T-helper 17 cell (primary cell): Measurements from ENCODE around the gene ATP4B. TPM values are rescaled to one million over a fixed set of nuclear protein-coding genes. Genes with fewer than 3 reads are reported as not detected.

Experiments
- ATAC-seq: fragments of 150-1000 bp; cut with Tn5 transposase; 2 replicates; pipeline ENCODE4 v1.10.0; 2021; ENCODE audit warnings: mild to moderate bottlenecking, moderate library complexity
- DNase-seq, 3 donors: peaks; one replicate each; pipeline versions ENCODE4 v3.0.0 to v3.0.0-alpha.2; 2020 to 2021
- H3K9me3 ChIP-seq: one replicate; pipeline ENCODE4 v1.7.0; 2013; ENCODE audit warnings: low read length, mild to moderate bottlenecking; ENCODE audit not compliant: control insufficient read depth, poor library complexity, severe bottlenecking
- H3K27ac Mint-ChIP-seq: one replicate; pipeline ENCODE4 v1.8.0; 2022; ENCODE audit warnings: mild to moderate bottlenecking, moderate library complexity, mixed read lengths
- H3K27me3 Mint-ChIP-seq: one replicate; pipeline ENCODE4 v1.8.0; 2022; ENCODE audit warnings: mixed read lengths
- H3K36me3 Mint-ChIP-seq: one replicate; pipeline ENCODE4 v1.8.0; 2022; ENCODE audit warnings: low read depth, mixed read lengths
- H3K4me1 Mint-ChIP-seq: one replicate; pipeline ENCODE4 v1.8.0; 2022; ENCODE audit warnings: mild to moderate bottlenecking, mixed read lengths
- H3K4me3 Mint-ChIP-seq: one replicate; pipeline ENCODE4 v1.8.0; 2022; ENCODE audit warnings: mild to moderate bottlenecking, moderate library complexity, mixed read lengths
- total RNA-seq, 4 donors: library from RNA in 2 of 4; stranded (reverse) in 2 of 4; gene quantifications; one replicate each; pipeline ENCODE4 v1.2.3 and lab custom pipeline; 2022 to 2026

ATP4B gene
- total RNA-seq, 2 donors from 2014 or later = not detected

- DNase-seq (no peak), ATAC-seq (no peak)
- H3K4me3 Mint-ChIP-seq = no peak overlapping the region
- H3K27ac Mint-ChIP-seq = no peak overlapping the region
- peaks cover 4% of the 10 kb centered on the region for H3K9me3 ChIP-seq
- peaks cover 8% of the 10 kb centered on the region for H3K4me1 Mint-ChIP-seq
- peaks cover 4% of the 10 kb centered on the region for H3K36me3 Mint-ChIP-seq
- H3K27me3 Mint-ChIP-seq = no peaks in the 10 kb centered on the region
Measured at GRCh38 chr13:113643593-113643992, 14.4 kb downstream of the ATP4B start.

GRCh38 chr13:113642563-113642962 lies 15.4 kb downstream of the ATP4B start:
- Mint-ChIP-seq H3K4me3 (no peak overlapping the region), H3K27me3 (no peaks in the 10 kb centered on the region), H3K4me1 (peaks cover 7% of the 10 kb centered on the region), H3K27ac (no peak overlapping the region), H3K36me3 (peaks cover 4% of the 10 kb centered on the region)
- no peak for ATAC-seq
- no peak for DNase-seq
- H3K9me3 ChIP-seq = peaks cover 4% of the 10 kb centered on the region

GRCh38 chr13:113641426-113641825 lies 16.6 kb downstream of the ATP4B start:
- H3K27me3 Mint-ChIP-seq = no peaks in the 10 kb centered on the region
- ATAC-seq (no peak), DNase-seq (no peak)
- peaks cover 2% of the 10 kb centered on the region for H3K4me1 Mint-ChIP-seq
- H3K9me3 ChIP-seq = peaks cover 4% of the 10 kb centered on the region
- H3K4me3 Mint-ChIP-seq = no peak overlapping the region
- H3K27ac Mint-ChIP-seq = no peak overlapping the region
- peaks cover 6% of the 10 kb centered on the region for H3K36me3 Mint-ChIP-seq

- H3K27ac Mint-ChIP-seq = no peak overlapping the region
- peaks cover 6% of the 10 kb centered on the region for H3K36me3 Mint-ChIP-seq
- no peaks in the 10 kb centered on the region for H3K4me1 Mint-ChIP-seq
- DNase-seq = no peak
- no peaks in the 10 kb centered on the region for H3K9me3 ChIP-seq
- no peak for ATAC-seq
- no peaks in the 10 kb centered on the region for H3K27me3 Mint-ChIP-seq
- H3K4me3 Mint-ChIP-seq = no peak overlapping the region
Measured at GRCh38 chr13:113639616-113640262, 18.3 kb downstream of the ATP4B start.

- no peak for DNase-seq
- no peak overlapping the region for H3K4me3 Mint-ChIP-seq
- ATAC-seq = no peak
- H3K27me3 Mint-ChIP-seq = no peaks in the 10 kb centered on the region
- no peak overlapping the region for H3K27ac Mint-ChIP-seq
- H3K9me3 ChIP-seq = no peaks in the 10 kb centered on the region
- no peaks in the 10 kb centered on the region for H3K4me1 Mint-ChIP-seq
- H3K36me3 Mint-ChIP-seq = peaks cover 10% of the 10 kb centered on the region
Measured at GRCh38 chr13:113638806-113639205, 19.2 kb downstream of the ATP4B start.

GRCh38 chr13:113638173-113638746 lies 19.7 kb downstream of the ATP4B start:
- no peaks in the 10 kb centered on the region for H3K9me3 ChIP-seq
- ATAC-seq (no peak), DNase-seq (no peak)
- H3K4me3 Mint-ChIP-seq = no peak overlapping the region
- no peaks in the 10 kb centered on the region for H3K4me1 Mint-ChIP-seq
- peaks cover 10% of the 10 kb centered on the region for H3K36me3 Mint-ChIP-seq
- H3K27ac Mint-ChIP-seq = no peak overlapping the region
- H3K27me3 Mint-ChIP-seq = no peaks in the 10 kb centered on the region

GRCh38 chr13:113637262-113638160 lies 20.5 kb downstream of the ATP4B start:
- Mint-ChIP-seq H3K27ac (no peak overlapping the region), H3K4me1 (no peaks in the 10 kb centered on the region), H3K4me3 (no peak overlapping the region), H3K27me3 (no peaks in the 10 kb centered on the region), H3K36me3 (peaks cover 10% of the 10 kb centered on the region)
- no peak for ATAC-seq
- H3K9me3 ChIP-seq = no peaks in the 10 kb centered on the region
- DNase-seq = no peak

- no peak for DNase-seq
- H3K27ac Mint-ChIP-seq = no peak overlapping the region
- no peaks in the 10 kb centered on the region for H3K9me3 ChIP-seq
Measured at GRCh38 chr13:113636266-113636963, 21.6 kb downstream of the ATP4B start.

GRCh38 chr13:113635709-113636108 lies 22.3 kb downstream of the ATP4B start:
- Mint-ChIP-seq H3K36me3 (peaks cover 10% of the 10 kb centered on the region), H3K27me3 (no peaks in the 10 kb centered on the region), H3K27ac (no peak overlapping the region), H3K4me1 (no peaks in the 10 kb centered on the region), H3K4me3 (no peak overlapping the region)
- ATAC-seq (no peak), DNase-seq (no peak)
- no peaks in the 10 kb centered on the region for H3K9me3 ChIP-seq

More at GRCh38 chr13:113636266-113636963, 21.6 kb downstream of the ATP4B start:
- Mint-ChIP-seq H3K4me1 (no peaks in the 10 kb centered on the region), H3K27me3 (no peaks in the 10 kb centered on the region), H3K4me3 (no peak overlapping the region), H3K36me3 (peaks cover 10% of the 10 kb centered on the region)
- ATAC-seq = no peak

GRCh38 chr13:113635048-113635420 lies 23.0 kb downstream of the ATP4B start:
- H3K9me3 ChIP-seq = no peaks in the 10 kb centered on the region
- Mint-ChIP-seq H3K36me3 (peaks cover 10% of the 10 kb centered on the region), H3K27ac (no peak overlapping the region), H3K4me3 (no peak overlapping the region), H3K4me1 (no peaks in the 10 kb centered on the region), H3K27me3 (no peaks in the 10 kb centered on the region)
- ATAC-seq (no peak), DNase-seq (no peak)

- ATAC-seq (no peak), DNase-seq (no peak)
- peaks cover 1% of the 10 kb centered on the region for H3K4me1 Mint-ChIP-seq
- no peak overlapping the region for H3K4me3 Mint-ChIP-seq
- H3K27ac Mint-ChIP-seq = no peak overlapping the region
- peaks cover 11% of the 10 kb centered on the region for H3K36me3 Mint-ChIP-seq
- H3K9me3 ChIP-seq = no peaks in the 10 kb centered on the region
- H3K27me3 Mint-ChIP-seq = no peaks in the 10 kb centered on the region
Measured at GRCh38 chr13:113634279-113635047, 23.5 kb downstream of the ATP4B start.

- H3K27me3 Mint-ChIP-seq = no peaks in the 10 kb centered on the region
- ATAC-seq (no peak), DNase-seq (no peak)
- H3K36me3 Mint-ChIP-seq = peaks cover 9% of the 10 kb centered on the region
- H3K27ac Mint-ChIP-seq = no peak overlapping the region
- peaks cover 3% of the 10 kb centered on the region for H3K4me1 Mint-ChIP-seq
- no peak overlapping the region for H3K4me3 Mint-ChIP-seq
- H3K9me3 ChIP-seq = no peaks in the 10 kb centered on the region
Measured at GRCh38 chr13:113633485-113633873, 24.5 kb downstream of the ATP4B start.
